Left hindlimb (tissue), 1 donor: ENCODE results near the gene PPP2R3C.
"Not testable (repeated sequence)": the region's sequence is repeated elsewhere in the genome, so short reads cannot be mapped to it uniquely, and the experiment has no call there.

Experiments used
- DNase-seq: peaks from one replicate; pipeline ENCODE4 v3.0.0-alpha.2; 2018

PPP2R3C gene

GRCh38 chr14:35123388-35123703 is 1.6 kb upstream of the PPP2R3C start:
- DNase-seq = no peak

- DNase-seq = no peak
Measured at GRCh38 chr14:35122696-35123387, 1.1 kb upstream of the PPP2R3C start.

GRCh38 chr14:35121026-35121886 is 534 bp downstream of the PPP2R3C start:
- DNase-seq = no peak

GRCh38 chr14:35117112-35117511 is 4.7 kb downstream of the PPP2R3C start:
- no peak for DNase-seq

- DNase-seq = no peak
Measured at GRCh38 chr14:35116242-35116641, 5.5 kb downstream of the PPP2R3C start.

GRCh38 chr14:35114036-35114435 is 7.8 kb downstream of the PPP2R3C start:
- no peak for DNase-seq

- no peak for DNase-seq
Measured at GRCh38 chr14:35113308-35113950, 8.4 kb downstream of the PPP2R3C start.

- DNase-seq = no peak
Measured at GRCh38 chr14:35112641-35113040, 9.1 kb downstream of the PPP2R3C start.

GRCh38 chr14:35107866-35108265 is 13.9 kb downstream of the PPP2R3C start:
- no peak for DNase-seq

GRCh38 chr14:35094645-35095044 is 27.1 kb downstream of the PPP2R3C start:
- not testable (repeated sequence) for DNase-seq

- DNase-seq = no peak
Measured at GRCh38 chr14:35088514-35088913, 33.3 kb downstream of the PPP2R3C start.

GRCh38 chr14:35085441-35085840 is 36.3 kb downstream of the PPP2R3C start:
- no peak for DNase-seq

- DNase-seq = no peak
Measured at GRCh38 chr14:35083530-35084150, 38.1 kb downstream of the PPP2R3C start.

- no peak for DNase-seq
Measured at GRCh38 chr14:35079742-35080141, 42.0 kb downstream of the PPP2R3C start.

GRCh38 chr14:35078082-35078481 is 43.7 kb downstream of the PPP2R3C start:
- no peak for DNase-seq

GRCh38 chr14:35073486-35073885 is 48.3 kb downstream of the PPP2R3C start:
- no peak for DNase-seq

GRCh38 chr14:35072226-35072625 is 49.6 kb downstream of the PPP2R3C start:
- no peak for DNase-seq

- no peak for DNase-seq
Measured at GRCh38 chr14:35068238-35069012, 53.4 kb downstream of the PPP2R3C start.

GRCh38 chr14:35065731-35066130 is 56.1 kb downstream of the PPP2R3C start:
- not testable (repeated sequence) for DNase-seq

- not testable (repeated sequence) for DNase-seq
Measured at GRCh38 chr14:35061113-35061791, 60.5 kb downstream of the PPP2R3C start.

- DNase-seq = no peak
Measured at GRCh38 chr14:35052637-35053036, 69.2 kb downstream of the PPP2R3C start.

- DNase-seq = no peak
Measured at GRCh38 chr14:35051796-35052195, 70.0 kb downstream of the PPP2R3C start.
